ENCODE data around the gene PNCK. TPM values are rescaled to one million over a fixed set of nuclear protein-coding genes. Genes with fewer than 3 reads are reported as not detected.
"Not testable (repeated sequence)": the region's sequence is repeated elsewhere in the genome, so short reads cannot be mapped to it uniquely, and the experiment has no call there.

Gene PNCK
- total RNA-seq, 1 donor from 2014 or later, result 1.1 TPM

DNA sequence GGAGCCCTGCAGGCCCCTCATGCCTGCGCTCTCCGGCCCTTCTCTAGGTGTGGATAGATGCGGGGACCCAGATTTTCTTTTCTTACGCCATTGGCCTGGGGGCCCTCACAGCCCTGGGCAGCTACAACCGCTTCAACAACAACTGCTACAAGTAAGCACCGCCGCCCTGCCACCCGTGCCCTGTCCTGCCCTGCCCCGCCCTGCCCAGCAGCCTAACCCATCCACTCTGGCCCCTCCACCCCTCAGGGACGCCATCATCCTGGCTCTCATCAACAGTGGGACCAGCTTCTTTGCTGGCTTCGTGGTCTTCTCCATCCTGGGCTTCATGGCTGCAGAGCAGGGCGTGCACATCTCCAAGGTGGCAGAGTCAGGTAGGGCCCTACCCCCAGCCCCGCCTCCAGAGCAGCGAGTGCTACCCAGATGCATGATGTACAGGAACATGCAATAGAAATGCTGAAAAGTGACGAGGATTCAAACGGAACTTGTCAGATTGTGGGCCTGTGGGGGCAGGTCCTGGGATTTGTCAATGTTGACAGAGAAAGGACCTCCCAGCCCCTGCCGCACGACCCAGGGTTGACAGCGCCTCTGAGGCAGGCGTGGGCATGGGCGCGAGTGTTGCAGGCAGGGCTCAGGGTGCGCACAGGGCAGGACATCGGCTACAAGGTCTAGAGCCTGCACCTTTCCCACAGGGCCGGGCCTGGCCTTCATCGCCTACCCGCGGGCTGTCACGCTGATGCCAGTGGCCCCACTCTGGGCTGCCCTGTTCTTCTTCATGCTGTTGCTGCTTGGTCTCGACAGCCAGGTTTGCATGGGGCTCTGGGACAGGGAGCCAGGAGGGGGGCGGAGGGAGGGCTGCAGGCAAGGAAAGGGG is 19.8 kb upstream of the PNCK start:
- FAIRE-seq, result no peak
- no peaks in the 10 kb centered on the region for H3K36me3 ChIP-seq (ENCODE audit: insufficient read depth, low read length)
- no peak for DNase-seq (ENCODE audit: low read depth)
- TF ChIP-seq CTCF (IDR thresholded peaks at IDR 0.05; ENCODE audit: insufficient read depth, low read depth, low read length), result no peak
- TF ChIP-seq EZH2 (IDR thresholded peaks at IDR 0.05; ENCODE audit: insufficient read depth, low read length), result no peak
- H3K4me2 ChIP-seq (ENCODE audit: low read length), result no peak overlapping the region
- H3K9me3 Mint-ChIP-seq (ENCODE audit: unreplicated experiment), result no peaks in the 10 kb centered on the region
- peaks cover 2% of the 10 kb centered on the region for H3K36me3 Mint-ChIP-seq (ENCODE audit: low read depth, unreplicated experiment)
- no peak overlapping the region for H3K9ac ChIP-seq (ENCODE audit: low read length)
- H3K4me1 ChIP-seq (ENCODE audit: insufficient read depth, low read length), result peaks cover 11% of the 10 kb centered on the region
- H3K27ac ChIP-seq (ENCODE audit: low read depth, low read length), result no peak overlapping the region
- H3K79me2 ChIP-seq (ENCODE audit: insufficient read depth, low read length), result peaks cover 5% of the 10 kb centered on the region
- H3K27me3 ChIP-seq (ENCODE audit: insufficient read depth, low read length), result no peaks in the 10 kb centered on the region
- peaks cover 10% of the 10 kb centered on the region for H4K20me1 ChIP-seq (ENCODE audit: insufficient read depth, low read length)
- H3K27me3 Mint-ChIP-seq (ENCODE audit: low read depth, unreplicated experiment), result no peaks in the 10 kb centered on the region
- no peaks in the 10 kb centered on the region for H3K4me1 Mint-ChIP-seq (ENCODE audit: low read depth, unreplicated experiment)
- no peak overlapping the region for H3K27ac Mint-ChIP-seq (ENCODE audit: unreplicated experiment)
- no peak overlapping the region for H2AFZ ChIP-seq (ENCODE audit: low read depth, low read length)
- no peak overlapping the region for H3K4me3 Mint-ChIP-seq (ENCODE audit: unreplicated experiment)
- no peak overlapping the region for H3K4me3 ChIP-seq (ENCODE audit: insufficient read depth, low read depth, low read length)
- H3K9me3 ChIP-seq (ENCODE audit: insufficient read depth, low read depth, low read length), result no peaks in the 10 kb centered on the region

DNA sequence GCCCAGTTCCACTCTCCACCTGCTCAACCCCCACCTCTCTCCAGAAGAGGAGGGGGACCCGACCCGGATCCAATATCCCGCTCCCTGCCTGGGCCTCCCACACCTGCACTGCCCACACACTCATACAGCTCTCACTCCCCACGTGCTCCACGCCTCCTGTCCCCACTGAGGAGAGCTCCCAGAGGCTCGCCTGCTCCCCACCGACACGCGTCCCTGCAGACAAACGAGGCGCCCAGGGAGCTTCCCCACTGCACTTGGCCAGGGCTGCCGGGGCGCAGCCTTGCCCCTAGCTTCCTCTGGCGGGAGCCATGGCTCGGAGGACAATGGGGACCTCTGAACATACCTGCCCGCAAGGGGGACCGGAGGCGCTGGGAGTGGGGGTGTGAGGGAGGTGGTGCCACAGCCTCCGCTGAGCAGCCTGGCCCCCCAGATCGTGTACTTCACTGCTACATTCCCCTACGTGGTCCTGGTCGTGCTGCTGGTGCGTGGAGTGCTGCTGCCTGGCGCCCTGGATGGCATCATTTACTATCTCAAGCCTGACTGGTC is 19.1 kb upstream of the PNCK start:
- DNase-seq (ENCODE audit: low read depth) (no peak), FAIRE-seq (no peak)
- H3K27me3 ChIP-seq (ENCODE audit: insufficient read depth, low read length), result no peaks in the 10 kb centered on the region
- Mint-ChIP-seq H3K27ac (ENCODE audit: unreplicated experiment) (no peak overlapping the region), H3K4me3 (ENCODE audit: unreplicated experiment) (no peak overlapping the region), H3K9me3 (ENCODE audit: unreplicated experiment) (no peaks in the 10 kb centered on the region), H3K36me3 (ENCODE audit: low read depth, unreplicated experiment) (peaks cover 2% of the 10 kb centered on the region), H3K27me3 (ENCODE audit: low read depth, unreplicated experiment) (no peaks in the 10 kb centered on the region), H3K4me1 (ENCODE audit: low read depth, unreplicated experiment) (no peaks in the 10 kb centered on the region)
- H3K4me3 ChIP-seq (ENCODE audit: insufficient read depth, low read depth, low read length), result no peak overlapping the region
- peaks cover 10% of the 10 kb centered on the region for H4K20me1 ChIP-seq (ENCODE audit: insufficient read depth, low read length)
- no peak overlapping the region for H3K4me2 ChIP-seq (ENCODE audit: low read length)
- H3K4me1 ChIP-seq (ENCODE audit: insufficient read depth, low read length), result peaks cover 11% of the 10 kb centered on the region
- H3K9me3 ChIP-seq (ENCODE audit: insufficient read depth, low read depth, low read length), result no peaks in the 10 kb centered on the region
- TF ChIP-seq EZH2 (IDR thresholded peaks at IDR 0.05; ENCODE audit: insufficient read depth, low read length) (no peak), CTCF (IDR thresholded peaks at IDR 0.05; ENCODE audit: insufficient read depth, low read depth, low read length) (no peak)
- H3K9ac ChIP-seq (ENCODE audit: low read length), result no peak overlapping the region
- no peak overlapping the region for H3K27ac ChIP-seq (ENCODE audit: low read depth, low read length)
- H3K79me2 ChIP-seq (ENCODE audit: insufficient read depth, low read length), result peaks cover 5% of the 10 kb centered on the region
- H2AFZ ChIP-seq (ENCODE audit: low read depth, low read length), result no peak overlapping the region
- no peaks in the 10 kb centered on the region for H3K36me3 ChIP-seq (ENCODE audit: insufficient read depth, low read length)

DNA sequence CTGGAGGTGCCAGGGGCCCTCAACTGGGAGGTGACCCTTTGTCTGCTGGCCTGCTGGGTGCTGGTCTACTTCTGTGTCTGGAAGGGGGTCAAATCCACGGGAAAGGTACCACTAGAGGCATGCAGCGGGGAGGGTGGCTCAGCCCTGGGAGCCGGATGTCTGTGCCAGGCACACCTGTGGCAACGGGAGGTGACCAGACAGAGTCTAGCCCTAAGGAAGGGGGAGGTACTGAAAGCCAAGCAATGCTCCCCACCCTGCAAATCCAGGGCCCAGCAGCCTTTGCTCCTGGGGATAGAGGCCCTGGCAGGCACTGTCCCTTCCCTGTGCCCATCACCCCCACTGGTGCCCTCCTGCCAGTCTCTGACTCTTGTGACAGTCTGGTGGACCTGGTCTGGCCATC is 18.4 kb upstream of the PNCK start:
- no peak for DNase-seq (ENCODE audit: low read depth)
- no peaks in the 10 kb centered on the region for H3K9me3 ChIP-seq (ENCODE audit: insufficient read depth, low read depth, low read length)
- no peak overlapping the region for H3K4me3 Mint-ChIP-seq (ENCODE audit: unreplicated experiment)
- no peak overlapping the region for H3K27ac ChIP-seq (ENCODE audit: low read depth, low read length)
- no peak overlapping the region for H3K9ac ChIP-seq (ENCODE audit: low read length)
- no peaks in the 10 kb centered on the region for H3K4me1 Mint-ChIP-seq (ENCODE audit: low read depth, unreplicated experiment)
- no peak for FAIRE-seq
- no peaks in the 10 kb centered on the region for H3K27me3 Mint-ChIP-seq (ENCODE audit: low read depth, unreplicated experiment)
- no peak overlapping the region for H2AFZ ChIP-seq (ENCODE audit: low read depth, low read length)
- H3K9me3 Mint-ChIP-seq (ENCODE audit: unreplicated experiment), result no peaks in the 10 kb centered on the region
- H3K27me3 ChIP-seq (ENCODE audit: insufficient read depth, low read length), result no peaks in the 10 kb centered on the region
- peaks cover 10% of the 10 kb centered on the region for H4K20me1 ChIP-seq (ENCODE audit: insufficient read depth, low read length)
- peaks cover 5% of the 10 kb centered on the region for H3K79me2 ChIP-seq (ENCODE audit: insufficient read depth, low read length)
- peaks cover 11% of the 10 kb centered on the region for H3K4me1 ChIP-seq (ENCODE audit: insufficient read depth, low read length)
- TF ChIP-seq EZH2 (IDR thresholded peaks at IDR 0.05; ENCODE audit: insufficient read depth, low read length) (no peak), CTCF (IDR thresholded peaks at IDR 0.05; ENCODE audit: insufficient read depth, low read depth, low read length) (no peak)
- H3K4me2 ChIP-seq (ENCODE audit: low read length), result no peak overlapping the region
- H3K36me3 ChIP-seq (ENCODE audit: insufficient read depth, low read length), result no peaks in the 10 kb centered on the region
- H3K27ac Mint-ChIP-seq (ENCODE audit: unreplicated experiment), result no peak overlapping the region
- no peaks in the 10 kb centered on the region for H3K36me3 Mint-ChIP-seq (ENCODE audit: low read depth, unreplicated experiment)
- no peak overlapping the region for H3K4me3 ChIP-seq (ENCODE audit: insufficient read depth, low read depth, low read length)

DNA sequence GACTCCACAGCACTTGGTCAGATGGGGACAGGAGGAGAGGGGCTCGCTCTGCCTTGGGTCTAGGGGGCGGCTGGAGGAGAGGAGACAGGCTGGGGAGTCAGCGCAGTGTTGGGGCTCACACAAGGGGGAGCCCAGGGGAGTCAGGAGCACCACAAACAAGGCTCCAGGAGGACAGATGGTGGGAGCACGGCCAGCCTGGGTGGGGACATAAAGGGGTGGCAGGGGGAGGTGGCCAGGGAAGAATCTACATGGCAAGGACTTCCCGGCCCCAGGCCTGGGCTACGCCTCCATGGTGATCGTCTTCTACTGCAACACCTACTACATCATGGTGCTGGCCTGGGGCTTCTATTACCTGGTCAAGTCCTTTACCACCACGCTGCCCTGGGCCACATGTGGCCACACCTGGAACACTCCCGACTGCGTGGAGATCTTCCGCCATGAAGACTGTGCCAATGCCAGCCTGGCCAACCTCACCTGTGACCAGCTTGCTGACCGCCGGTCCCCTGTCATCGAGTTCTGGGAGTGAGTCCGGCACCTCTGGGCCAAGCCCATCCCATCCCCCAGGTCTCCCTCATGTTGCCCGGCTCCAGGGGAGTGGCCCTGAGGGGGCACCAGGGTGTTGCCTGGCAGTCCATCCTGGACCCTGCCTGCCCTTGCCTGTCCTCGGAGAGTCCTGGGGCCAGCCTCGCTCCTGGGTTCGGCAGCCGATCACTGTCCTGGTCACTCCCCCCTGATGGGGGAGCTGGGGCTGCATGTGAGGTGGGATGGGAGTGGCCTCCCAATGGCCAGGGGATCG is 17.6 kb upstream of the PNCK start:
- H3K36me3 ChIP-seq (ENCODE audit: insufficient read depth, low read length); H3K27me3 ChIP-seq (ENCODE audit: insufficient read depth, low read length); H3K79me2 ChIP-seq (ENCODE audit: insufficient read depth, low read length); H3K4me1 Mint-ChIP-seq (ENCODE audit: low read depth, unreplicated experiment); H3K4me3 ChIP-seq (ENCODE audit: insufficient read depth, low read depth, low read length); H3K4me3 Mint-ChIP-seq (ENCODE audit: unreplicated experiment); H3K9me3 Mint-ChIP-seq (ENCODE audit: unreplicated experiment); H3K36me3 Mint-ChIP-seq (ENCODE audit: low read depth, unreplicated experiment); H3K27me3 Mint-ChIP-seq (ENCODE audit: low read depth, unreplicated experiment); H3K4me2 ChIP-seq (ENCODE audit: low read length); H3K9ac ChIP-seq (ENCODE audit: low read length); DNase-seq (ENCODE audit: low read depth); H3K9me3 ChIP-seq (ENCODE audit: insufficient read depth, low read depth, low read length); FAIRE-seq; H3K27ac ChIP-seq (ENCODE audit: low read depth, low read length); H2AFZ ChIP-seq (ENCODE audit: low read depth, low read length); H3K27ac Mint-ChIP-seq (ENCODE audit: unreplicated experiment); H4K20me1 ChIP-seq (ENCODE audit: insufficient read depth, low read length): not testable (repeated sequence)
- H3K4me1 ChIP-seq (ENCODE audit: insufficient read depth, low read length), result peaks cover 11% of the 10 kb centered on the region
